K562 (cell line): ENCODE results near the gene PEX11B. TPM values are rescaled to one million over a fixed set of nuclear protein-coding genes. Genes with fewer than 3 reads are reported as not detected.

Experiments
- CHD1 ChIP-seq: fragments of 200-600 bp; sonication (generic); IDR thresholded peaks from one replicate; pipeline ENCODE4 v1.6.1; 2012; ENCODE audit warnings: mild to moderate bottlenecking, moderate library complexity, low read length, inconsistent platforms
- FOSL1 ChIP-seq: fragments of 200-800 bp; sonication (Bioruptor generic); conservative IDR thresholded peaks from 2 replicates; pipeline ENCODE4 v1.6.1; 2016; ENCODE audit warnings: missing genetic modification characterization, missing compliant biosample characterization
- FUS ChIP-seq: fragments of 200-400 bp; formaldehyde crosslinking; optimal IDR thresholded peaks from 2 replicates; pipeline ENCODE3; 2017; ENCODE audit warnings: low read depth, low read length
- GABPA ChIP-seq: fragments of 200-800 bp; sonication (Bioruptor generic); conservative IDR thresholded peaks from 2 replicates; pipeline ENCODE4 v1.6.1; 2016; ENCODE audit warnings: low read depth, missing genetic modification characterization, missing compliant biosample characterization
- GTF2A2 ChIP-seq: IDR thresholded peaks from 2 replicates; pipeline ENCODE4 v1.6.1; 2016; ENCODE audit warnings: mild to moderate bottlenecking, missing genetic modification characterization, missing compliant biosample characterization
- HMGN3 ChIP-seq: IDR thresholded peaks from 2 replicates; pipeline ENCODE4 v1.6.1; 2011; ENCODE audit warnings: borderline replicate concordance, low read depth, mild to moderate bottlenecking, mixed read lengths, low read length; ENCODE audit not compliant: insufficient read length; ENCODE audit errors: extremely low read depth
- HNRNPH1 ChIP-seq: fragments of 200-400 bp; formaldehyde crosslinking; optimal IDR thresholded peaks from 2 replicates; pipeline ENCODE3; 2017; ENCODE audit warnings: low read depth, mild to moderate bottlenecking, low read length, moderate library complexity
- L3MBTL2 ChIP-seq: fragments of 450-650 bp; IDR thresholded peaks from 2 replicates; pipeline ENCODE4 v1.6.1; 2016; ENCODE audit warnings: mild to moderate bottlenecking, moderate library complexity
- POLR2G ChIP-seq: fragments of 200-400 bp; formaldehyde crosslinking; IDR thresholded peaks from 2 replicates; pipeline ENCODE4 v1.6.1; 2017; ENCODE audit warnings: low read depth, mild to moderate bottlenecking, antibody characterized with exemption, low read length, moderate library complexity
- RBM14 ChIP-seq: fragments of 200-400 bp; formaldehyde crosslinking; IDR thresholded peaks from 2 replicates; pipeline ENCODE4 v1.6.1; 2018; ENCODE audit warnings: low read depth, mild to moderate bottlenecking, low read length, moderate library complexity, borderline replicate concordance; ENCODE audit not compliant: insufficient read depth
- SAP30 ChIP-seq: fragments of 200-600 bp; sonication (generic); IDR thresholded peaks from 2 replicates; pipeline ENCODE4 v1.6.1; 2012; ENCODE audit warnings: borderline replicate concordance, low read depth, mild to moderate bottlenecking, moderate library complexity, low read length, control low read depth, inconsistent platforms; ENCODE audit not compliant: insufficient read depth, poor library complexity, severe bottlenecking
- SRSF9 ChIP-seq: fragments of 200-400 bp; formaldehyde crosslinking; IDR thresholded peaks from 2 replicates; pipeline ENCODE4 v1.6.1; 2017; ENCODE audit warnings: low read depth, low read length, borderline replicate concordance
- TAF9B ChIP-seq: fragments of 450-650 bp; IDR thresholded peaks from 2 replicates; pipeline ENCODE4 v1.6.1; 2018; ENCODE audit warnings: mild to moderate bottlenecking; ENCODE audit not compliant: partially characterized antibody
- ZFX ChIP-seq: sonication (generic); formaldehyde crosslinking; IDR thresholded peaks from 2 replicates; pipeline ENCODE4 v1.8.0; 2022; ENCODE audit warnings: mild to moderate bottlenecking, missing genetic modification reagents, moderate library complexity
- ZNF274 ChIP-seq: IDR thresholded peaks from 2 replicates; pipeline ENCODE4 v1.6.1; 2011; ENCODE audit warnings: low read depth, mild to moderate bottlenecking, low read length, moderate library complexity, borderline replicate concordance
- ZNF695 ChIP-seq: fragments of 450-650 bp; formaldehyde crosslinking; IDR thresholded peaks from 2 replicates; pipeline ENCODE4 v1.4.0; 2020; ENCODE audit warnings: mild to moderate bottlenecking, moderate library complexity
- polyA plus RNA-seq, 8 experiments: library from polyadenylated mRNA; depleted of rRNA in 4 of 8; stranded (reverse) in 5 of 8; unstranded in 3 of 8; fragments of >200 nt; fragmentation: Nextera tagmentation in 2 of 8; fragmentation: Illumina TruSeq in 1 of 8; extraction: Ambion mirVana in 2 of 8; extraction: Trizol in 1 of 8; gene quantifications; 2 replicates each; pipeline versions ENCODE4 v1.2.1 to v1.2.3, GENCODE V29; 2011 to 2014; ENCODE audit warnings: inconsistent platforms in 1 of 8, missing spikeins in 1 of 8
- total RNA-seq, 7 experiments: library from RNA; depleted of rRNA in 6 of 7; stranded (reverse); fragments of >200 nt in 6 of 7; fragmentation: Illumina TruSeq in 2 of 7; extraction: Trizol in 2 of 7; gene quantifications; 2 replicates each; pipeline versions ENCODE4 v1.2.1 to v1.2.3, GENCODE V29; 2011 to 2021; ENCODE audit warnings: low replicate concordance in 1 of 7
- TF ChIP-seq, protein P1 (sequence below), 2 experiments: fragments of 450-650 bp in 1 of 2; sonication (generic) in 1 of 2; formaldehyde crosslinking in 1 of 2; IDR thresholded peaks; 2 replicates each; pipeline versions ENCODE4 v1.7.1 to v1.9.0; 2016 to 2022; ENCODE audit warnings: inconsistent platforms in 1 of 2, mild to moderate bottlenecking in 1 of 2, missing genetic modification reagents in 1 of 2

PEX11B gene
- total and polyA plus RNA-seq, 9 of the 15 experiments (the other 6 are each of a cell fraction or from before 2014, with no cell fraction given), result 13.2 to 60.0 (median 21.7) TPM

- TF ChIP-seq GABPA (tag) (peak; percentile 32; the same call in 1 of the 2 replicates), FOSL1 (tag) (peak; percentile 43; the same call in 1 of the 2 replicates), SAP30 (peak; percentile 61), HMGN3 (peak; percentile 31), ZNF274 (no peak), RBM14 (no peak), HNRNPH1 (no peak), ZNF695 (CRISPR knock-in tag) (no peak), CHD1 (peak; percentile 58), ZFX (CRISPR knock-in tag) (peak; percentile 69), FUS (no peak), GTF2A2 (tag) (no peak), TAF9B (no peak), SRSF9 (no peak), L3MBTL2 (peak; percentile 26; the same call in 1 of the 2 replicates), POLR2G (peak; percentile 84)
- TF ChIP-seq, protein P1, sequence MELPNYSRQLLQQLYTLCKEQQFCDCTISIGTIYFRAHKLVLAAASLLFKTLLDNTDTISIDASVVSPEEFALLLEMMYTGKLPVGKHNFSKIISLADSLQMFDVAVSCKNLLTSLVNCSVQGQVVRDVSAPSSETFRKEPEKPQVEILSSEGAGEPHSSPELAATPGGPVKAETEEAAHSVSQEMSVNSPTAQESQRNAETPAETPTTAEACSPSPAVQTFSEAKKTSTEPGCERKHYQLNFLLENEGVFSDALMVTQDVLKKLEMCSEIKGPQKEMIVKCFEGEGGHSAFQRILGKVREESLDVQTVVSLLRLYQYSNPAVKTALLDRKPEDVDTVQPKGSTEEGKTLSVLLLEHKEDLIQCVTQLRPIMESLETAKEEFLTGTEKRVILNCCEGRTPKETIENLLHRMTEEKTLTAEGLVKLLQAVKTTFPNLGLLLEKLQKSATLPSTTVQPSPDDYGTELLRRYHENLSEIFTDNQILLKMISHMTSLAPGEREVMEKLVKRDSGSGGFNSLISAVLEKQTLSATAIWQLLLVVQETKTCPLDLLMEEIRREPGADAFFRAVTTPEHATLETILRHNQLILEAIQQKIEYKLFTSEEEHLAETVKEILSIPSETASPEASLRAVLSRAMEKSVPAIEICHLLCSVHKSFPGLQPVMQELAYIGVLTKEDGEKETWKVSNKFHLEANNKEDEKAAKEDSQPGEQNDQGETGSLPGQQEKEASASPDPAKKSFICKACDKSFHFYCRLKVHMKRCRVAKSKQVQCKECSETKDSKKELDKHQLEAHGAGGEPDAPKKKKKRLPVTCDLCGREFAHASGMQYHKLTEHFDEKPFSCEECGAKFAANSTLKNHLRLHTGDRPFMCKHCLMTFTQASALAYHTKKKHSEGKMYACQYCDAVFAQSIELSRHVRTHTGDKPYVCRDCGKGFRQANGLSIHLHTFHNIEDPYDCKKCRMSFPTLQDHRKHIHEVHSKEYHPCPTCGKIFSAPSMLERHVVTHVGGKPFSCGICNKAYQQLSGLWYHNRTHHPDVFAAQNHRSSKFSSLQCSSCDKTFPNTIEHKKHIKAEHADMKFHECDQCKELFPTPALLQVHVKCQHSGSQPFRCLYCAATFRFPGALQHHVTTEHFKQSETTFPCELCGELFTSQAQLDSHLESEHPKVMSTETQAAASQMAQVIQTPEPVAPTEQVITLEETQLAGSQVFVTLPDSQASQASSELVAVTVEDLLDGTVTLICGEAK (IDR thresholded peaks at IDR 0.05), result peak; percentile 11
- TF ChIP-seq, protein P1 (CRISPR knock-in tag; IDR thresholded peaks at IDR 0.05), result no peak
These were observed 39.2 kb upstream of the PEX11B start, which contains the start of gene LIX1L (continued) for GRCh38 chr1:145957443-145958319.
